ENCODE measurements around the gene NPIPA1.
"Not testable (repeated sequence)": the region's sequence is repeated elsewhere in the genome, so short reads cannot be mapped to it uniquely, and the experiment has no call there.

- TF ChIP-seq CTCF, POLR2A (IDR thresholded peaks at IDR 0.05): not testable (repeated sequence)
Observed at GRCh38 chr16:14998300-14998699, 61.1 kb downstream of the NPIPA1 start.

Measured in right lobe of liver (tissue), 4 donors.